Endothelial cell of umbilical vein (primary cell): ENCODE measurements around the gene DNTT. TPM values are rescaled to one million over a fixed set of nuclear protein-coding genes. Genes with fewer than 3 reads are reported as not detected.

Source experiments
- BruUV-seq: library from RNA; stranded (reverse); fragments of 400-500 nt; replicated peaks from 2 replicates; lab custom pipeline; 2021; lab: Mats Ljungman, UMichigan
- CTCF ChIA-PET: fragments of 300-600, 350-600 bp; sonication (Branson Sonifier 250); formaldehyde crosslinking; loops from one replicate; lab custom pipeline; 2021; ENCODE audit warnings: antibody characterized with exemption, inconsistent platforms; lab: Charles Lee
- POLR2A ChIA-PET: fragments of 300-600, 350-600 bp; sonication (Branson Sonifier 250); formaldehyde crosslinking; loops from one replicate; lab custom pipeline; 2021; ENCODE audit warnings: antibody characterized with exemption, inconsistent platforms; lab: Charles Lee
- DNase-seq: peaks from one replicate; pipeline ENCODE4 v3.0.0-alpha.2; 2011; ENCODE audit warnings: low read depth, low spot score
- FAIRE-seq: peaks from 2 replicates; lab custom pipeline; 2011; peaks lifted over from hg19 to GRCh38; lab: Jason Lieb, UNC
- H2AFZ ChIP-seq: 2 replicates; pipeline ENCODE4 v1.6.0; 2012; ENCODE audit warnings: low read depth, low read length, control low read depth, inconsistent platforms
- H3K27ac ChIP-seq: 2 replicates; pipeline ENCODE4 v1.5.1; 2011; ENCODE audit warnings: low read depth, mild to moderate bottlenecking, control low read depth, low read length, moderate library complexity; ENCODE audit not compliant: insufficient read depth
- H3K27me3 ChIP-seq, 2 experiments: 2 replicates each; pipeline versions ENCODE4 v1.6.0 to v1.6.1; 2011; ENCODE audit warnings: low read length in 2 of 2, mixed read lengths in 1 of 2; ENCODE audit not compliant: control insufficient read depth in 2 of 2, insufficient read depth in 2 of 2
- H3K36me3 ChIP-seq, 2 experiments: 2 replicates in 1 of 2; 3 replicates in 1 of 2; pipeline ENCODE4 v1.5.1; 2011; ENCODE audit warnings: low read length in 2 of 2, mild to moderate bottlenecking in 1 of 2, moderate library complexity in 1 of 2; ENCODE audit not compliant: control insufficient read depth in 2 of 2, insufficient read depth in 2 of 2; ENCODE audit errors: extremely low read depth in 1 of 2
- H3K4me1 ChIP-seq: 3 replicates; pipeline ENCODE4 v1.5.1; 2011; ENCODE audit warnings: mild to moderate bottlenecking, low read length; ENCODE audit not compliant: control insufficient read depth, insufficient read depth; ENCODE audit errors: extremely low read depth
- H3K4me2 ChIP-seq: 2 replicates; pipeline ENCODE4 v1.6.1; 2011; ENCODE audit warnings: low read length, control low read depth, mixed read lengths; ENCODE audit not compliant: insufficient read depth
- H3K4me3 ChIP-seq, 3 experiments: fragments of 200-600 bp in 1 of 3; sonication (generic), shearing (Covaris generic) in 1 of 3; replicated peaks in 1 of 3; 2 replicates each; pipeline ENCODE4 v1.5.1; 2011 to 2016; ENCODE audit warnings: control low read depth in 3 of 3, low read length in 3 of 3, mild to moderate bottlenecking in 2 of 3, inconsistent platforms in 1 of 3, low read depth in 1 of 3, moderate library complexity in 1 of 3; ENCODE audit not compliant: insufficient read depth in 1 of 3
- H3K79me2 ChIP-seq: 2 replicates; pipeline ENCODE4 v1.6.0; 2012; ENCODE audit warnings: low read length, inconsistent platforms; ENCODE audit not compliant: control insufficient read depth, insufficient read depth
- H3K9ac ChIP-seq: replicated peaks from 2 replicates; pipeline ENCODE3; 2011; ENCODE audit warnings: low read length, control low read depth; ENCODE audit not compliant: insufficient read depth; ENCODE audit errors: extremely low read depth
- H3K9me1 ChIP-seq: replicated peaks from 3 replicates; pipeline ENCODE4 v1.6.0; 2011; ENCODE audit warnings: mild to moderate bottlenecking, low read length; ENCODE audit not compliant: control insufficient read depth, insufficient read depth; ENCODE audit errors: extremely low read depth
- H3K9me3 ChIP-seq: replicated peaks from 2 replicates; pipeline ENCODE4 v1.5.1; 2012; ENCODE audit warnings: low read length, inconsistent platforms; ENCODE audit not compliant: control insufficient read depth, insufficient read depth
- H4K20me1 ChIP-seq: replicated peaks from 2 replicates; pipeline ENCODE3; 2011; ENCODE audit warnings: mild to moderate bottlenecking, low read length; ENCODE audit not compliant: control insufficient read depth, insufficient read depth; ENCODE audit errors: extremely low read depth
- EZH2 ChIP-seq: IDR thresholded peaks from 2 replicates; pipeline ENCODE4 v1.6.1; 2012; ENCODE audit warnings: borderline replicate concordance, low read depth, mild to moderate bottlenecking, moderate library complexity, low read length, inconsistent platforms; ENCODE audit not compliant: severe bottlenecking
- FOS ChIP-seq: IDR thresholded peaks from 2 replicates; pipeline ENCODE4 v1.6.1; 2011; ENCODE audit warnings: mild to moderate bottlenecking, low read length, moderate library complexity, borderline replicate concordance; ENCODE audit not compliant: insufficient read depth
- GATA2 ChIP-seq: IDR thresholded peaks from 2 replicates; pipeline ENCODE4 v1.7.0; 2011; ENCODE audit warnings: low read depth, mild to moderate bottlenecking, moderate library complexity, mixed read lengths, low read length; ENCODE audit not compliant: insufficient read length, insufficient read depth
- JUN ChIP-seq: IDR thresholded peaks from 2 replicates; pipeline ENCODE4 v1.6.1; 2011; ENCODE audit warnings: borderline replicate concordance, low read depth; ENCODE audit not compliant: insufficient read length, insufficient read depth
- MYC ChIP-seq: IDR thresholded peaks from one replicate; pipeline ENCODE4 v1.6.1; 2011; ENCODE audit warnings: mild to moderate bottlenecking, low read depth, low read length
- POLR2A ChIP-seq: IDR thresholded peaks from 2 replicates; pipeline ENCODE4 v1.6.1; 2012; ENCODE audit warnings: low read depth, mild to moderate bottlenecking, control low read depth, low read length
- POLR2AphosphoS5 ChIP-seq: IDR thresholded peaks from 2 replicates; pipeline ENCODE4 v1.6.1; 2012; ENCODE audit warnings: low read depth, mild to moderate bottlenecking, control low read depth, low read length, moderate library complexity; ENCODE audit not compliant: insufficient read depth
- dilution Hi-C: fragments of 300-500 bp; cut with MboI; formaldehyde crosslinking; loops from one replicate; pipeline ENCODE4 v1.15.0; 2019; ENCODE audit warnings: low sequenced_read_pairs; ENCODE audit not compliant: extremely low pct_ligation_motif_present
- intact Hi-C: fragments of 100-400 bp; cut with micrococcal nuclease; formaldehyde crosslinking; loops from one replicate; pipeline ENCODE4 v1.10.0; 2022
- polyA plus RNA-seq, 4 experiments: library from polyadenylated mRNA; depleted of rRNA in 3 of 4; stranded (reverse) in 3 of 4; unstranded in 1 of 4; fragments of >200 nt; gene quantifications; 2 replicates each; pipeline versions ENCODE4 v1.2.1 to v1.2.3, GENCODE V29; 2011 to 2012; ENCODE audit warnings: missing spikeins in 1 of 4
- total RNA-seq: library from RNA; stranded (reverse); gene quantifications from 2 replicates; pipeline ENCODE4 v1.2.3, GENCODE V29; 2021
- TF ChIP-seq, protein P1 (sequence below): IDR thresholded peaks from 2 replicates; pipeline ENCODE4 v1.6.1; 2011; ENCODE audit not compliant: insufficient read depth, insufficient read length
- TF ChIP-seq, protein P2 (sequence below), 2 donors: IDR thresholded peaks; 1 replicate in 1 of 2; 2 replicates in 1 of 2; pipeline ENCODE4 v1.5.1; 2011; ENCODE audit warnings: low read length in 2 of 2, mild to moderate bottlenecking in 2 of 2, moderate library complexity in 2 of 2, control low read depth in 1 of 2, inconsistent platforms in 1 of 2, low read depth in 1 of 2; ENCODE audit not compliant: insufficient read depth in 1 of 2; ENCODE audit errors: extremely low read depth in 1 of 2

DNTT gene
- total and polyA plus RNA-seq, 2 donors (not counting 3 experiments of a cell fraction or from before 2014, with no cell fraction given) = not detected

DNA sequence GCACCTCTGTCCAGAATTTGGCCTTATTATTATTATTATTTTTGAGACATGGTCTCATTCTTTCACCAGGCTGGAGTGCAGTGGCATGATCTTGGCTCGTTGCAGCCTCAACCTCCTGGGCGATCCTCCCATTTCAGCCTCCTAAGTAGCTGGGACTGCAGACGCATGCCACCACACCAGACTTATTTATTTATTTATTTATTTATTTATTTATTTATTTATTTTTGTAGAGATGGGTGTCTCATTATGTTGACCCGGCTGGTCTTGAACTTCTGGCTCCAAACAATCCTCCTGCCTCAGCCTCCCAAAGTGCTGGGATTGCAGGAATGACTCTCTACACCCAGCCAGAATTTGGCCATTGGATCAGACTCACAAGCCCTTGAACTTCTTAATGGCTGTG lies 39.3 kb upstream of the DNTT start:
- FAIRE-seq = no peak
- BruUV-seq = no TSS peak
- dilution Hi-C loops = no loop called here

More for the DNA sequence above, 39.3 kb upstream of the DNTT start:
- ChIA-PET POLR2A (no interaction called here), CTCF (interaction anchor here (1.6 to 3.4 kb wide), 2 partner anchors 35 to 218 kb away, joined by 3 to 10 read pairs; no protein-coding TSS in a partner anchor)
- Histone ChIP-seq H2AFZ (no peak overlapping the region), H3K4me2 (no peak overlapping the region), H3K27me3 (peaks cover 0 to 2% of the 10 kb centered on the region in 2 experiments), H3K4me3 (no peak overlapping the region), H3K9me1 (no peaks in the 10 kb centered on the region), H3K9ac (no peak overlapping the region), H3K9me3 (no peaks in the 10 kb centered on the region), H3K36me3 (no peaks in the 10 kb centered on the region), H4K20me1 (no peaks in the 10 kb centered on the region), H3K27ac (no peak overlapping the region), H3K4me1 (no peaks in the 10 kb centered on the region), H3K79me2 (no peaks in the 10 kb centered on the region)
- intact Hi-C loops = no loop called here
- no peak for TF ChIP-seq JUN
- no peak for TF ChIP-seq FOS
- TF ChIP-seq POLR2A = no peak
- no peak for TF ChIP-seq MYC
- TF ChIP-seq, protein P1, sequence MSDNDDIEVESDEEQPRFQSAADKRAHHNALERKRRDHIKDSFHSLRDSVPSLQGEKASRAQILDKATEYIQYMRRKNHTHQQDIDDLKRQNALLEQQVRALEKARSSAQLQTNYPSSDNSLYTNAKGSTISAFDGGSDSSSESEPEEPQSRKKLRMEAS = no peak
- TF ChIP-seq POLR2AphosphoS5 = no peak
- TF ChIP-seq GATA2 = no peak
- TF ChIP-seq EZH2 = no peak
- TF ChIP-seq, protein P2, sequence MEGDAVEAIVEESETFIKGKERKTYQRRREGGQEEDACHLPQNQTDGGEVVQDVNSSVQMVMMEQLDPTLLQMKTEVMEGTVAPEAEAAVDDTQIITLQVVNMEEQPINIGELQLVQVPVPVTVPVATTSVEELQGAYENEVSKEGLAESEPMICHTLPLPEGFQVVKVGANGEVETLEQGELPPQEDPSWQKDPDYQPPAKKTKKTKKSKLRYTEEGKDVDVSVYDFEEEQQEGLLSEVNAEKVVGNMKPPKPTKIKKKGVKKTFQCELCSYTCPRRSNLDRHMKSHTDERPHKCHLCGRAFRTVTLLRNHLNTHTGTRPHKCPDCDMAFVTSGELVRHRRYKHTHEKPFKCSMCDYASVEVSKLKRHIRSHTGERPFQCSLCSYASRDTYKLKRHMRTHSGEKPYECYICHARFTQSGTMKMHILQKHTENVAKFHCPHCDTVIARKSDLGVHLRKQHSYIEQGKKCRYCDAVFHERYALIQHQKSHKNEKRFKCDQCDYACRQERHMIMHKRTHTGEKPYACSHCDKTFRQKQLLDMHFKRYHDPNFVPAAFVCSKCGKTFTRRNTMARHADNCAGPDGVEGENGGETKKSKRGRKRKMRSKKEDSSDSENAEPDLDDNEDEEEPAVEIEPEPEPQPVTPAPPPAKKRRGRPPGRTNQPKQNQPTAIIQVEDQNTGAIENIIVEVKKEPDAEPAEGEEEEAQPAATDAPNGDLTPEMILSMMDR (IDR thresholded peaks at IDR 0.05; ENCODE audit: extremely low read depth in 1 of 2, insufficient read depth in 1 of 2, low read depth in 1 of 2, low read length in 2 of 2) = no peak
- no peak for DNase-seq
